ENCODE data around the gene SSMEM1. TPM values are rescaled to one million over a fixed set of nuclear protein-coding genes. Genes with fewer than 3 reads are reported as not detected.

SSMEM1 gene
- total RNA-seq, 1 experiment from 2014 or later: not detected

DNA sequence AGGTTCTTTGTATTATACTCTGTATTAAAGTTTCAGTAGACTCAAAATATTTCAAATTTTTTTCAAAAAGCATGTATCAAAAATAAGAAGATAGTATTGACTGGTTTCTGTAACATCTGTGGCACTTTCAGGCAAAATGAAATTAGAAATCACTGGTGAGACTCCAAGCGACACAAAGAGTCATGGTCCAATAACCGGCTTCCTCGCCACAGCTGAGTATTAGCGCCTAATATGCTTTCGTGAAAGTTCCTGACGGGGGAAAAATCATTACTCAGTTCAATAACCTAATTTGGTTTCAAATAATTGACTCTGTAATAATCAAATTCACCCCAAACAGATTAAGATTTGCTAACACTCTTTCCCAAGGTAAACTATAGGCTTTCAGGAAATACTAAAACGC, 15.9 kb upstream of the SSMEM1 start:
- no peak overlapping the region for H3K9ac ChIP-seq (ENCODE audit: extremely low read depth, insufficient read length, low read length)
- no CpG with 5 or more reads among the region's 7 CpGs for WGBS (ENCODE audit: extremely low coverage, insufficient read length, low lambda C conversion rate)
- H3K4me2 ChIP-seq (ENCODE audit: insufficient read depth, insufficient read length, low read length): no peak overlapping the region
- no peak overlapping the region for H2BK20ac ChIP-seq (ENCODE audit: low read depth, low read length, poor library complexity, severe bottlenecking)
- H3K27me3 Mint-ChIP-seq (ENCODE audit: low read depth): no peaks in the 10 kb centered on the region
- no peak overlapping the region for H4K8ac ChIP-seq (replicated peaks; ENCODE audit: insufficient read length, low read depth, low read length)
- no peak overlapping the region for H2AK5ac ChIP-seq (ENCODE audit: insufficient read length, low read length)
- DNase-seq: no peak
- no peak for TF ChIP-seq CTCF (conservative IDR thresholded peaks at IDR 0.05)
- H3K27me3 ChIP-seq (ENCODE audit: insufficient read depth, low read length): no peaks in the 10 kb centered on the region
- no peaks in the 10 kb centered on the region for H3K9me3 ChIP-seq (ENCODE audit: control insufficient read depth, low read depth, low read length)
- H3K14ac ChIP-seq (ENCODE audit: insufficient read depth, low read length): no peak overlapping the region
- no peak overlapping the region for H3T11ph ChIP-seq (ENCODE audit: low read length)
- no peaks in the 10 kb centered on the region for H3K79me2 ChIP-seq (ENCODE audit: insufficient read depth, low read length)
- H3K9me3 Mint-ChIP-seq: no peaks in the 10 kb centered on the region; a peak in 1 of 5 replicates
- H2BK120ac ChIP-seq (ENCODE audit: low read depth, low read length, poor library complexity, severe bottlenecking): no peak overlapping the region
- H2BK15ac ChIP-seq (ENCODE audit: low read depth, low read length): no peak overlapping the region
- H3K56ac ChIP-seq (ENCODE audit: insufficient read length, low read depth, low read length): no peak overlapping the region
- no peaks in the 10 kb centered on the region for H3K4me1 ChIP-seq (ENCODE audit: insufficient read depth, low read length)
- no peaks in the 10 kb centered on the region for H3K4me1 Mint-ChIP-seq
- H4K91ac ChIP-seq (ENCODE audit: insufficient read length, low read depth, low read length): no peak overlapping the region
- no peak overlapping the region for H3K23ac ChIP-seq (ENCODE audit: insufficient read length, low read depth, low read length)
- H3K4me3 Mint-ChIP-seq: no peak overlapping the region
- peaks cover 23 to 69% (median 58%) of the 10 kb centered on the region in 3 experiments; a peak in 6 of 7 replicates for H3K36me3 Mint-ChIP-seq (ENCODE audit: insufficient read depth in 1 of 3, low read depth in 3 of 3)
- H3K27ac Mint-ChIP-seq: no peak overlapping the region
- H3K4ac ChIP-seq (ENCODE audit: low read depth, low read length): no peak overlapping the region
- no peak overlapping the region for H3K18ac ChIP-seq (ENCODE audit: insufficient read length, low read depth, low read length)
- H2BK12ac ChIP-seq (ENCODE audit: insufficient read length, low read depth, low read length): no peak overlapping the region
- no peak overlapping the region for H2BK5ac ChIP-seq (ENCODE audit: insufficient read length, low read length)
- no peak overlapping the region for H2AFZ ChIP-seq (ENCODE audit: low read length)
- H4K5ac ChIP-seq (ENCODE audit: insufficient read length, low read depth, low read length): no peak overlapping the region
- H3K79me1 ChIP-seq (ENCODE audit: insufficient read depth, low read depth, low read length, poor library complexity, severe bottlenecking): no peaks in the 10 kb centered on the region
- no peak overlapping the region for H3K27ac ChIP-seq (ENCODE audit: insufficient read length, low read depth, low read length)
- no peaks in the 10 kb centered on the region for H3K23me2 ChIP-seq (ENCODE audit: insufficient read length, low read depth, low read length, poor library complexity, severe bottlenecking)
- H4K20me1 ChIP-seq (ENCODE audit: control insufficient read depth, insufficient read depth, insufficient read length): no peaks in the 10 kb centered on the region
